Neural crest cell (in vitro differentiated cells): ENCODE results near the gene SLC4A7. TPM values are rescaled to one million over a fixed set of nuclear protein-coding genes. Genes with fewer than 3 reads are reported as not detected.

Experiments
- DNase-seq: peaks from one replicate; pipeline ENCODE4 v3.0.0; 2021; ENCODE audit warnings: low read depth, mixed read lengths, low spot score
- H3K27ac Mint-ChIP-seq: one replicate; pipeline ENCODE4 v1.8.0; 2021; ENCODE audit warnings: mild to moderate bottlenecking, mixed read lengths; ENCODE audit not compliant: unreplicated experiment
- H3K27me3 Mint-ChIP-seq: 2 replicates; pipeline ENCODE4 v1.8.0; 2021; ENCODE audit warnings: low read depth, mild to moderate bottlenecking, mixed read lengths
- H3K36me3 Mint-ChIP-seq: 2 replicates; pipeline ENCODE4 v1.8.0; 2021; ENCODE audit warnings: low read depth, mild to moderate bottlenecking, mixed read lengths
- H3K4me1 Mint-ChIP-seq: 2 replicates; pipeline ENCODE4 v1.8.0; 2021; ENCODE audit warnings: mixed read lengths
- H3K4me3 Mint-ChIP-seq: one replicate; pipeline ENCODE4 v1.8.0; 2021; ENCODE audit warnings: mild to moderate bottlenecking, mixed read lengths
- H3K9me3 Mint-ChIP-seq: 2 replicates; pipeline ENCODE4 v1.8.0; 2021; ENCODE audit warnings: mixed read lengths
- total RNA-seq: library from RNA; stranded (reverse); gene quantifications from 2 replicates; pipeline ENCODE4 v1.2.1, GENCODE V29; 2021
- TF ChIP-seq, protein P1 (sequence below): fragments of 200-600 bp; sonication (generic); conservative IDR thresholded peaks from 2 replicates; pipeline ENCODE4 v1.5.0; 2021; ENCODE audit warnings: antibody characterized with exemption, mild to moderate bottlenecking

Gene SLC4A7
- total RNA-seq, 1 donor from 2014 or later: 63.9 TPM

- TF ChIP-seq, protein P1, sequence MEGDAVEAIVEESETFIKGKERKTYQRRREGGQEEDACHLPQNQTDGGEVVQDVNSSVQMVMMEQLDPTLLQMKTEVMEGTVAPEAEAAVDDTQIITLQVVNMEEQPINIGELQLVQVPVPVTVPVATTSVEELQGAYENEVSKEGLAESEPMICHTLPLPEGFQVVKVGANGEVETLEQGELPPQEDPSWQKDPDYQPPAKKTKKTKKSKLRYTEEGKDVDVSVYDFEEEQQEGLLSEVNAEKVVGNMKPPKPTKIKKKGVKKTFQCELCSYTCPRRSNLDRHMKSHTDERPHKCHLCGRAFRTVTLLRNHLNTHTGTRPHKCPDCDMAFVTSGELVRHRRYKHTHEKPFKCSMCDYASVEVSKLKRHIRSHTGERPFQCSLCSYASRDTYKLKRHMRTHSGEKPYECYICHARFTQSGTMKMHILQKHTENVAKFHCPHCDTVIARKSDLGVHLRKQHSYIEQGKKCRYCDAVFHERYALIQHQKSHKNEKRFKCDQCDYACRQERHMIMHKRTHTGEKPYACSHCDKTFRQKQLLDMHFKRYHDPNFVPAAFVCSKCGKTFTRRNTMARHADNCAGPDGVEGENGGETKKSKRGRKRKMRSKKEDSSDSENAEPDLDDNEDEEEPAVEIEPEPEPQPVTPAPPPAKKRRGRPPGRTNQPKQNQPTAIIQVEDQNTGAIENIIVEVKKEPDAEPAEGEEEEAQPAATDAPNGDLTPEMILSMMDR: no peak
- no peak overlapping the region for H3K4me3 Mint-ChIP-seq
- H3K27ac Mint-ChIP-seq: no peak overlapping the region
- no peaks in the 10 kb centered on the region for H3K9me3 Mint-ChIP-seq
- no peaks in the 10 kb centered on the region for H3K27me3 Mint-ChIP-seq
- no peak for DNase-seq
- peaks cover 4% of the 10 kb centered on the region for H3K4me1 Mint-ChIP-seq
- peaks cover 14% of the 10 kb centered on the region for H3K36me3 Mint-ChIP-seq
These were observed 100.0 kb downstream of the SLC4A7 start for GRCh38 chr3:27384191-27384590.

DNA sequence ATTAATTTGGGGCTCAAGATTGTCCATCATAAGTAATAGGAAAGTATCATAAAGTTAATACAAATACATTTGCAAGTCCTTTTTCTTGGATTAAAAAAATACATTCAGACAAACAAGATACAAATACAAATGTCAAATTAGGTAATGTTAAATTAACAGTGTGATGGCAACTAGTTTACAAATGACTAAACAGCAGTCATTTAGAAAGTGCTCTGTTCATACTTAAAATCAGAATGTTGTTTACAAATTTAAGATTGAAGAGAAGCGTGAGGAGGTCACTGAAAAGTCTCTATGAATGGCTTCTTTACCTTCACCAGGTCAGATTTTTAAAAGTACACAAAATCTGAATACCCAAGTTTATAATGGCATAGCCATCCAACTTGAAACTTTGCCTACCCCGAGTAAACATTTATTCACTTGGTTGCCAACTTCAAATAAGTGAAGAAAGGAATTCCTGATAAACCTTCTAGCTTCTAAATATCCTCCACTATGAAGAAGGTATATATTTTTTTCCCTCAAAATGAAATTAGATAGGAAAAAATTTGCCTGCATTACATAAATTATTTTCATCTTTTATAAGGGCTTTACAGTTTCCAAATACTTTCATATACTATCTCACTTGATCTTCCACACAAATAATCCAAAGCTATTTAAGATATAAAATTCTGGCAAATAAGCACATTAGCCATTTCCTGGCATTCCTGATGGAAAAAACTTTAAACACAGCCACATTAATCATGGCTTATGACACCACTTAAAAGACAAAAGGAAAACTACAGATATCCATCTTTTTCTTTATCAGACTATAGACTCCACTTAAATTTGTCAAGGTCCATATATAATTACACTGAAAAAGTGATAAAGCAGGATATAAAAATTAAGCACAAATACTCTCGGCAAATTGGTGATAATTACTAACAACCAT lies 103.5 kb downstream of the SLC4A7 start:
- Mint-ChIP-seq H3K4me3 (no peak overlapping the region), H3K36me3 (peaks cover 8% of the 10 kb centered on the region), H3K4me1 (no peaks in the 10 kb centered on the region), H3K27ac (no peak overlapping the region), H3K27me3 (no peaks in the 10 kb centered on the region), H3K9me3 (no peaks in the 10 kb centered on the region)
- TF ChIP-seq, protein P1: no peak
- no peak for DNase-seq

DNA sequence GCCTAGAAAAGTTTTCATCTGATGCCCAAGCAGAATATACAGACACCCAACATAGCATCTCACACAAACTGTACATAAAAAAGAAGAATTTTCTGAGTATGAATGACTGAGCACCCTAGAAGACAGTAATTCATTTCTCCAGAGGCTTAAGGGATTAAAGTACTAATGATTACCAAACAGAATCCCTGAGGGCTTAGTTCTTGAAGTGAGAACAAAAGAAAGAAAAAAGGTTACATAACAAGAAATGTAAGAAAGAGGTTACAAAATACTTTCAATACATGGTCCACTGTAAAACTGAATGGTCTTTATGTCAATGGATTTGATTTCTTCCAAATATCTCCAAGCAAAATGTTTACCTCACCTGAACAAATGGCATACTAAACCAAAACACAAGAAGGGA lies 105.9 kb downstream of the SLC4A7 start:
- H3K4me1 Mint-ChIP-seq: no peaks in the 10 kb centered on the region
- no peaks in the 10 kb centered on the region for H3K27me3 Mint-ChIP-seq
- TF ChIP-seq, protein P1: no peak
- H3K4me3 Mint-ChIP-seq: no peak overlapping the region
- H3K9me3 Mint-ChIP-seq: no peaks in the 10 kb centered on the region
- no peak overlapping the region for H3K27ac Mint-ChIP-seq
- no peak for DNase-seq
- peaks cover 3% of the 10 kb centered on the region for H3K36me3 Mint-ChIP-seq

DNA sequence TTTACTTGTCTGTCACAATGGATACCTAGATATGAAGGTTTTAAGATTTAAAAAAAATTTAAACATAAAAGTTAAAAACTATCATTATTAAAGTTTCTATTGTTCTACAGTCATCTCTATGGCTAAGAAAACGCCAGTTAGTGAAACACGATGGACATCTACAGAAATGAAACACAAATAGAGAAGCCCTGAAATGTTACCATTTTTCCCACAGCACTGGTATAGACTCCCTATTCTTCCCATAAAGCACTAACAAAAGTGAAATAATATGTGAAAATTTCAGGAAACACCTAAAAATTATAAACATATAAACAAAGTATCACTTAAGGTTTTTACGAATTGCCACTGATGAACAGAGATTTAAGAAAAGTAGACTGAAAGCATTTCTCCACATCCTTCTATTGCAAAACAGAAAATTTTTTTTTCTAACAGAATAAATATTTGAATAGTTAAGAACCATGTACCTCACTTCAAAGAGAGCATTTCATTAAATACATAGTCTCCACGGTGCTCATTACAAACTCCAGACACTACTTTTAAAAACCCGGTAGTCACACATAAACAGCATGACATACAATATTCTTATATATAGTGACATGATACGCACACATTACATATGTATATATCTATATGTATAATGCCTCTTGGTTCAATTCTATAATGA lies 107.9 kb downstream of the SLC4A7 start:
- H3K9me3 Mint-ChIP-seq: no peaks in the 10 kb centered on the region
- H3K27me3 Mint-ChIP-seq: no peaks in the 10 kb centered on the region
- H3K4me3 Mint-ChIP-seq: no peak overlapping the region
- TF ChIP-seq, protein P1: no peak
- no peak for DNase-seq
- H3K36me3 Mint-ChIP-seq: no peaks in the 10 kb centered on the region
- no peaks in the 10 kb centered on the region for H3K4me1 Mint-ChIP-seq
- H3K27ac Mint-ChIP-seq: no peak overlapping the region

DNA sequence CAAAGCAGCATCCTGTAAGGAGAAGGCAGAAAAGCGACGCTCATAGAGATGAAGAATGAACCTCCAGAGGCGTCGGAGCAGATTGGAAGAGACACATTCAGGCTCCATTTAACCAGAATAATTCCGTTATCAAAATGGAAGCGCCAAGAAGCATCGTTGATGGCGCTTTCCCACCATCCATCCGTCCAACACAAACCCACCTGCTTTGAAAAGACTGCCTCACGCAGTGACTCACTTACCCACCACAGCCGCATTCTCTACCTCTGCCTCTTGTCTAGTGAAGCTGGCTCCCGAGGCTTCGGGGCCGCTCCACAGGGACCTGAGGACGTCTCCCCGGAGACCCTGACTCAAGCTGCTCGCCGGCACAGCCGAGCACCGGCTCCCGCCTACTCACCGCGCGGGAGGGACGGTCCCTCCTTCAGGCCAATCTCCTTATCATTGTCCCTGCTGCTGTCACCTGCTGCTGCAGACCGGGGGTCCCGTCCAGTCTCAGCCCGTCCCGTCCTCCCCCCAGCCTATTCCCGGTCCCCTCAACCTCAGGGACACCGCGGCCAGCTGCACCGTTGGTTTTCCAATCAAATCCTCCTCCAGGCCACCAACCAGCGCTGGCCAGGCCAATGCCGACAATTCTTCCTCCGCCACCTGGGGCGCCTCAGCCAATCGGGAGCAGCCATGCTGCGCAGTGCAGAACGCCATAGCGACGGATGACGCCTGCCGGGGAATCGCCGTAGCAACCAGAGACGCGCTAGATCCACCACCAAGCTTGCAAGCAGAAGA lies 115.2 kb downstream of the SLC4A7 start, which contains the start of gene NEK10:
NEK10 (minus strand) TSS at position 553 of the 777 bp plus-strand sequence. CDS start 16,501 bp downstream, outside the sequence.
- Mint-ChIP-seq H3K36me3 (no peaks in the 10 kb centered on the region), H3K27me3 (peaks cover 5% of the 10 kb centered on the region), H3K9me3 (no peaks in the 10 kb centered on the region), H3K27ac (peak within 1 kb of the TSS; percentile 98), H3K4me3 (peak within 1 kb of the TSS; percentile 96), H3K4me1 (peaks cover 15% of the 10 kb centered on the region)
- TF ChIP-seq, protein P1: no peak
- peak; percentile 91 for DNase-seq
